SJCRH30 (cell line): ENCODE data around the gene MAP4K3. TPM values are rescaled to one million over a fixed set of nuclear protein-coding genes. Genes with fewer than 3 reads are reported as not detected.
A peak's percentile ranks its signal among the peaks of the same experiment; 100 is the strongest.
"Not testable (repeated sequence)": the region's sequence is repeated elsewhere in the genome, so short reads cannot be mapped to it uniquely, and the experiment has no call there.

Experiments used
- DNase-seq, 2 experiments: peaks; one replicate each; pipeline ENCODE4 v3.0.0-alpha.2; 2015 to 2020
- H3K27ac ChIP-seq: fragments of 250-450 bp; sonication (Bioruptor Pico); 2 replicates; pipeline ENCODE4 v1.5.1; 2020; ENCODE audit warnings: mild to moderate bottlenecking, moderate library complexity
- H3K27me3 ChIP-seq: fragments of 250-450 bp; sonication (Bioruptor Pico); 2 replicates; pipeline ENCODE4 v1.5.1; 2020; ENCODE audit warnings: mild to moderate bottlenecking, moderate library complexity
- H3K36me3 ChIP-seq: fragments of 250-450 bp; sonication (Bioruptor Pico); 2 replicates; pipeline ENCODE4 v1.5.1; 2020; ENCODE audit warnings: mild to moderate bottlenecking, moderate library complexity
- H3K4me1 ChIP-seq: fragments of 250-450 bp; sonication (Bioruptor Pico); 2 replicates; pipeline ENCODE4 v1.5.1; 2020; ENCODE audit warnings: mild to moderate bottlenecking, moderate library complexity
- H3K4me3 ChIP-seq: fragments of 250-450 bp; sonication (Bioruptor Pico); 2 replicates; pipeline ENCODE4 v1.5.1; 2020; ENCODE audit warnings: mild to moderate bottlenecking, moderate library complexity
- H3K9me3 ChIP-seq: fragments of 250-450 bp; sonication (Bioruptor Pico); replicated peaks from 2 replicates; pipeline ENCODE4 v1.5.1; 2020; ENCODE audit warnings: mild to moderate bottlenecking, moderate library complexity
- total RNA-seq: library from RNA; depleted of rRNA; stranded (reverse); fragments of >200 nt; shearing (Covaris generic); gene quantifications from 2 replicates; pipeline ENCODE4 v1.2.3, GENCODE V29; 2014

MAP4K3 gene
- total RNA-seq, 1 experiment from 2014 or later = 66.7 TPM

GRCh38 chr2:39350658-39351057 lies 86.4 kb downstream of the MAP4K3 start:
- peaks cover 20% of the 10 kb centered on the region for H3K36me3 ChIP-seq
- no peaks in the 10 kb centered on the region for H3K9me3 ChIP-seq
- H3K4me1 ChIP-seq = no peaks in the 10 kb centered on the region
- no peaks in the 10 kb centered on the region for H3K27me3 ChIP-seq
- no peak for DNase-seq
- no peak overlapping the region for H3K27ac ChIP-seq
- H3K4me3 ChIP-seq = no peak overlapping the region

- DNase-seq = peak in 1 of 2 experiments; percentile 15
- Histone ChIP-seq H3K27me3 (no peaks in the 10 kb centered on the region), H3K4me3 (no peak overlapping the region), H3K9me3 (no peaks in the 10 kb centered on the region; the same call in 1 of the 2 replicates), H3K4me1 (peaks cover 5% of the 10 kb centered on the region; the same call in 1 of the 2 replicates), H3K36me3 (peaks cover 14% of the 10 kb centered on the region), H3K27ac (no peak overlapping the region)
Measured at GRCh38 chr2:39338502-39338901, 98.6 kb downstream of the MAP4K3 start.

GRCh38 chr2:39335930-39336329 lies 101.2 kb downstream of the MAP4K3 start:
- no peak overlapping the region for H3K4me3 ChIP-seq
- H3K27me3 ChIP-seq = no peaks in the 10 kb centered on the region
- no peak for DNase-seq
- H3K4me1 ChIP-seq = peaks cover 5% of the 10 kb centered on the region; the same call in 1 of the 2 replicates
- no peaks in the 10 kb centered on the region; the same call in 1 of the 2 replicates for H3K9me3 ChIP-seq
- no peak overlapping the region for H3K27ac ChIP-seq
- H3K36me3 ChIP-seq = peaks cover 18% of the 10 kb centered on the region

GRCh38 chr2:39334978-39335377 lies 102.1 kb downstream of the MAP4K3 start:
- Histone ChIP-seq H3K36me3 (peaks cover 16% of the 10 kb centered on the region), H3K4me1 (peaks cover 5% of the 10 kb centered on the region; the same call in 1 of the 2 replicates), H3K27me3 (no peaks in the 10 kb centered on the region), H3K9me3 (no peaks in the 10 kb centered on the region; the same call in 1 of the 2 replicates), H3K4me3 (no peak overlapping the region), H3K27ac (no peak overlapping the region)
- no peak for DNase-seq

GRCh38 chr2:39334529-39334928 lies 102.6 kb downstream of the MAP4K3 start:
- Histone ChIP-seq H3K9me3 (no peaks in the 10 kb centered on the region), H3K27ac (no peak overlapping the region), H3K4me3 (no peak overlapping the region), H3K36me3 (peaks cover 16% of the 10 kb centered on the region), H3K27me3 (no peaks in the 10 kb centered on the region), H3K4me1 (peaks cover 4% of the 10 kb centered on the region; the same call in 1 of the 2 replicates)
- no peak for DNase-seq

GRCh38 chr2:39326644-39327043 lies 110.4 kb downstream of the MAP4K3 start:
- Histone ChIP-seq H3K4me3 (no peak overlapping the region), H3K36me3 (peaks cover 35% of the 10 kb centered on the region), H3K27ac (no peak overlapping the region), H3K27me3 (no peaks in the 10 kb centered on the region), H3K4me1 (peaks cover 4% of the 10 kb centered on the region; the same call in 1 of the 2 replicates), H3K9me3 (no peaks in the 10 kb centered on the region)
- no peak for DNase-seq

- Histone ChIP-seq H3K27me3 (no peaks in the 10 kb centered on the region), H3K9me3 (no peaks in the 10 kb centered on the region), H3K36me3 (peaks cover 32% of the 10 kb centered on the region), H3K4me3 (no peak overlapping the region), H3K4me1 (peaks cover 4% of the 10 kb centered on the region; the same call in 1 of the 2 replicates), H3K27ac (no peak overlapping the region)
- peak; percentile 13 to 23 for DNase-seq
Measured at GRCh38 chr2:39325966-39326365, 111.1 kb downstream of the MAP4K3 start.

GRCh38 chr2:39321056-39322035 lies 115.7 kb downstream of the MAP4K3 start:
- peaks cover 34% of the 10 kb centered on the region for H3K36me3 ChIP-seq
- H3K27me3 ChIP-seq, H3K4me3 ChIP-seq, H3K9me3 ChIP-seq, DNase-seq, H3K4me1 ChIP-seq, H3K27ac ChIP-seq: not testable (repeated sequence)

GRCh38 chr2:39320162-39320561 lies 116.9 kb downstream of the MAP4K3 start:
- Histone ChIP-seq H3K9me3 (no peaks in the 10 kb centered on the region; the same call in 1 of the 2 replicates), H3K4me1 (no peaks in the 10 kb centered on the region), H3K27me3 (no peaks in the 10 kb centered on the region), H3K27ac (no peak overlapping the region), H3K4me3 (no peak overlapping the region), H3K36me3 (peaks cover 36% of the 10 kb centered on the region)
- no peak for DNase-seq

GRCh38 chr2:39313575-39313974 lies 123.5 kb downstream of the MAP4K3 start:
- H3K9me3 ChIP-seq = no peaks in the 10 kb centered on the region; the same call in 1 of the 2 replicates
- H3K4me1 ChIP-seq = no peaks in the 10 kb centered on the region
- peaks cover 48% of the 10 kb centered on the region for H3K36me3 ChIP-seq
- DNase-seq = peak; percentile 15 to 22
- no peaks in the 10 kb centered on the region for H3K27me3 ChIP-seq
- no peak overlapping the region for H3K27ac ChIP-seq
- H3K4me3 ChIP-seq = no peak overlapping the region

GRCh38 chr2:39311469-39311868 lies 125.6 kb downstream of the MAP4K3 start:
- Histone ChIP-seq H3K4me1 (no peaks in the 10 kb centered on the region), H3K36me3 (peaks cover 47% of the 10 kb centered on the region)
- no peak for DNase-seq

GRCh38 chr2:39308778-39309177 lies 128.3 kb downstream of the MAP4K3 start:
- Histone ChIP-seq H3K4me1 (0 out of 2 replicates have a peak, but pooled peaks cover 3% of the 10 kb centered on the region), H3K27me3 (no peaks in the 10 kb centered on the region), H3K9me3 (no peaks in the 10 kb centered on the region), H3K36me3 (peaks cover 24% of the 10 kb centered on the region), H3K4me3 (no peak overlapping the region), H3K27ac (no peak overlapping the region)
- DNase-seq = no peak

More at GRCh38 chr2:39311469-39311868, 125.6 kb downstream of the MAP4K3 start:
- H3K27ac ChIP-seq = no peak overlapping the region
- H3K9me3 ChIP-seq = no peaks in the 10 kb centered on the region
- H3K4me3 ChIP-seq = no peak overlapping the region
- H3K27me3 ChIP-seq = no peaks in the 10 kb centered on the region

GRCh38 chr2:39306626-39307025 lies 130.5 kb downstream of the MAP4K3 start:
- no peaks in the 10 kb centered on the region for H3K27me3 ChIP-seq
- H3K36me3 ChIP-seq = peaks cover 17% of the 10 kb centered on the region; the same call in 1 of the 2 replicates
- 0 out of 2 replicates have a peak, but pooled peaks cover 3% of the 10 kb centered on the region for H3K4me1 ChIP-seq
- no peaks in the 10 kb centered on the region for H3K9me3 ChIP-seq
- no peak overlapping the region for H3K4me3 ChIP-seq
- DNase-seq = no peak
- H3K27ac ChIP-seq = no peak overlapping the region

GRCh38 chr2:39304729-39305128 lies 132.4 kb downstream of the MAP4K3 start:
- H3K9me3 ChIP-seq = no peaks in the 10 kb centered on the region
- 0 out of 2 replicates have a peak, but pooled peaks cover 3% of the 10 kb centered on the region for H3K4me1 ChIP-seq
- H3K27me3 ChIP-seq = no peaks in the 10 kb centered on the region
- peaks cover 4% of the 10 kb centered on the region; the same call in 1 of the 2 replicates for H3K36me3 ChIP-seq
- no peak overlapping the region for H3K4me3 ChIP-seq
- DNase-seq = no peak
- no peak overlapping the region for H3K27ac ChIP-seq

GRCh38 chr2:39304200-39304599 lies 132.9 kb downstream of the MAP4K3 start:
- DNase-seq = peak; percentile 32 to 37
- Histone ChIP-seq H3K4me1 (0 out of 2 replicates have a peak, but pooled peaks cover 3% of the 10 kb centered on the region), H3K36me3 (peaks cover 7% of the 10 kb centered on the region; the same call in 1 of the 2 replicates), H3K27ac (no peak overlapping the region), H3K9me3 (no peaks in the 10 kb centered on the region), H3K27me3 (no peaks in the 10 kb centered on the region), H3K4me3 (no peak overlapping the region)
